Activated effector memory CD4-positive, alpha-beta T cell treated with anti-CD3 and anti-CD28 coated beads, Interleukin-2, amount 50 U/mL, for 16 hours (primary cell): ENCODE results near the gene CCDC141.
A peak's percentile ranks its signal among the peaks of the same experiment; 100 is the strongest.

ENCODE experiments used
- DNase-seq: peaks from one replicate; pipeline ENCODE4 v3.0.0-alpha.2; 2020

The CCDC141 gene

DNA sequence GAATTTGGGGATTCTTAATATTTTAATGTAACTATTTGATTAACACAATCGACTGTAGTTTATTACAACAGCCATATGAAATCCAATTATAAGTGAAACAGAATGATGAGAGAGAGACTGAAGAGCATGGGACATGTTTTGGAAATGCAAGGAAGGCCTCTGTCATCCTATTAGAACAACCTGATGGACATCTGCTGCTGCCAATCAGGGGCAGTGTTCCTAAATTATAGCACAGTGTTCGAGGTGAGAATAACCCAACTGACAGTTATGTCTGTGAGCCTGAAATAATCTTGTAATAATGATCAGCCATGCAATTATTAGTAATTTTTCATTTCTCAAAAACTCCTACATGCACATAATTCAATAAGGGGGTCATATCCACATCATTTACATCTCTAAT lies 73.6 kb downstream of the CCDC141 start:
- no peak for DNase-seq

DNA sequence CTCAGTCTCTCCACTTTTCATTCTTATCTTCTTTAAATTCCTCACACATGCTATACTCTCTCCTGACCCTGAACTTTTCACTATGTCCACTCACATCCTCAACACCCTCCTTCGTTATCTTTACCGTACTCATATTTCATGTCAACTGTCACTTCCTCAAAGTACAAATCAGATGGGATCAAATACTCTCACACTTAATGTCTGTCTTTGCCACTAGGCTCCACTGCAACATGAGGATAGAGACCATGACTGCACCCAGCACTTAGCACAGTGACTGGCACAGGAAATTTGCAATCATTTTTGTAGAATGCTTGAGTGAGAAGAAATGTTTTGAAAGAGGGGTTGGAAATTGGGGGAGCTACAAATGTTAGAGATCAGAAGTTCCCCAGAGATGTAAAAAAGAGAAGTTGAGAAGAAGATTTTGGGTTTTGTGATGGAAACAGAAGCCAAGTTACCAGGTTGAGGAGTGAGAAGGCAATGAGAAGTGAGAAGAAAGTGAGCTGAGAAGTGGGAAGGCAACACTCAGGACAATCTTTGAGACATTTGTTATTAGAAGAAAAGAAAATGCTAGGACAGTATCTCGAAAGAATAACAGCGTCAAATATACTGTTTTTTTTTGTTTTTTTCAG lies 87.0 kb downstream of the CCDC141 start:
- no peak for DNase-seq

DNA sequence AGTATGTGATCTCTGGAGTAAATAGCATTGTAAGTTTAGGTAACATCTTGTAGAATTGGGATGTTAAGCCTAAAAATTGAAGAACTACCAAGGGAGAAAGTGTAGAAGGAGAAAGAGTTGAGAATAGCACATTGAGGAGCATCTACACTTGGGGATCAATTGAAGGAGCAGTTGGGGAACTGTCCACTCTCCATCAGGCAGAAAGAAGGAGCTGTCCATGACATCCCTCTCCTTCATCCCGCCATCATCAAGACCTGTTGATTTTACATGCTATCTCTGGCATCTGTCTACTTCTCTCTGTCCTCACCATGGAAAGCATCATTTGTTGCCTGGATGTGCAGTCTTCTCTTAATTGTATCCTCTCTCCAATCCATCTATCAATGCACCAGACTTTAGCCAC lies 87.8 kb downstream of the CCDC141 start:
- no peak for DNase-seq

DNA sequence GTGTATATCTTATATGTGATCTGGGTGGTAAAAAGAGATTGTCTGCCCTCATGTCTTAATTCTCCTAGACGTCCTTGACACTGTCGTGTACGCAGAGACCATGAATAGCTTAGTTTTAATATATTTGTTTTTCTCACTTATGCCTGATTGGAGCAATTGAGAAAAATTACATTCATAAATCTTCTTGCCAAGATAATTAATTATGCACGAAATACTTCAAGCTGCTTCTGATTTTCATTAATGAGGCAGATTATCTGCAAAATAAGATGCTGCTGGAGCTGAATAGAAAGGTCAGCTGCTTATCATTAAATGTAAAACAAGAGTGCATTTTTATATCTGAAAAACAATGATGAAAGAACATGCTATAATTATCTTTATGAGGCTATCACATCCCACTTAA lies 95.9 kb downstream of the CCDC141 start:
- DNase-seq, result no peak

DNA sequence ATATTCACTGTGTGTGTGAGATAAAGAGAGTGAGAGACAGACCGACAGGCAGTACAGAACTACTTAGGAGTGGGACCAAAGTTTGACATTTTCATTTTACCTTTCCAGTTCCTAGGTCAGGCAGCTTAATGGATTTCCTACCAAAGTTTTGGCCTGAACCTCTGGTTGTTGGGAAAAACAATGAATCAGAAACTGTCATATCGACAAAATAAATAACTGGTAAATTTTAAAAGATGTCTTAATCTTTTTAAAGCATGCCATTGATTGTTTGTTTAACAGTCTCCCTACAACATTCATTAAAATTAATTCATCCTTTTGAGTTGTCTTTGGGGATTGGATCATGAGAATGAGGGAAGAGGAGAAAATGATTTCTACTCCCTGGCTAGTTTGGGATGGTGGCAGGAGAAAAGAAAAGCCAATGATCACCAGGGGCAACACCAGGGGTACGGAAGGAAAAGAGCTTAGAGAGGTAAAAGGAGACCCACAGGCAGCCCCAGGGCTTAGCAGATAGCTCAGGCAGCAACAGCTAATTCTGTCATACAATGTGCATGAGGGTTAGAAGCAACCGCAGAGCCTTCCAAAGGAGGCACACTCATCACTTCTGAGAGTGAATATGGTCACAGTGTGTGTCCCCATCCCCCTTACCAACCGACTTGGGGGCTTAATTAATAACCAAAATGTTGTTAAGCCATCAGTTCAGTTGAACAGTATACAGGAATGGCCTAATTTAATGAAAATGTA lies 98.5 kb downstream of the CCDC141 start:
- no peak for DNase-seq

DNA sequence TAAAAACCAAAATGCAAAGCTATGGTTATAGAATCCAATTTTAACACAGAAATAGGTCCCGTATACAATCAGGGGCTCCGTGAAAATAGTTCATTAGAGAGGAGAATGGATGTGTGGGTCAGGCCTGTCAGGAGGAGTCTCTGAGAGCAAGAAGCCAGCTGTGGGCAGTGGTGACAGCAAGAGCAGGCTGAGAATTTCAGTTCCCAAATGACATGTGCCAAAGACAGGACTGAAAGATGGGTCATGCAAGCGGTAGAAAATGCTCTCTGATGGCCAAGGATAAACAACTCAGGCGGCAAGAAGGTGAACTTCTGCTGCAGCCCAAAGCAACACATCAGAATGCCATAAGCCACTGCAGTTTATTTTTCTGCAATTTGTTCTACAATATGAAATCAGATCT lies 100.4 kb downstream of the CCDC141 start:
- DNase-seq, result no peak

DNA sequence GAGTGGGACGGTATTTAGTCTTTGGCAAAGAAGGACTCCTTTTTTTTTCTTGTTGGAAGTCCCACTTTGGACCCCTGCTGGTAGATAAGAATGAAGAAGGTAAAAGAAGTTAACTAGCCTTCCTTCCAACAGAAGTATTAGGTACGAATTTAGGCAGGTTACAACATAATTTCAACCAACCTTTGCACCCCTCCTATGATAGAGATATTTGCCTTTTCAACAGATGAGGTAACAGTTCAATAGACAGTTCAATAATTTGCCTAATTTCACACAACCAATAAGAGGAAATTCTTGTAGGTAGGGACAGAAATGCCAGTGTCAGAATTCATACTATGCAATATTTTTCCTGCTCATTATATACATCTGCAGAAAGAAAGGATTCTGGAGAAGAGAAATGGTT lies 100.8 kb downstream of the CCDC141 start:
- no peak for DNase-seq

DNA sequence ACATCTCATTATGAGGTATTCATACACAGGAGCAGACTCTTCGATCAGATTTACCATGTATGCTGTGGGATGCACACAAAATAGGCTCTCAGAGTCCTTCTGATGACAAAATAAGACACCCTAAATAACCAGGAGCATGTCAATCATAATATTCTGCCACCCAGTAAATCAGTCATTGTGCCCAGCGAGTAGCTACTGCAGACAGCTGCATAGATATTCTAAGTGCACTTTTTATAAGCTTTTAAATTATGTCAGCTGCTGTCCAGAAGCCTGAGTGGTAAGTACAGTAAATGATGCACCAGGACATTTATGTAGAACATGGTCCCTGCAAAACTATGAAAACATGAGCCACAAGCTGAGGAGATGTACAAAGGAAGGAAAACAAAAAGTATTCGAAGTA lies 102.9 kb downstream of the CCDC141 start:
- DNase-seq, result no peak

DNA sequence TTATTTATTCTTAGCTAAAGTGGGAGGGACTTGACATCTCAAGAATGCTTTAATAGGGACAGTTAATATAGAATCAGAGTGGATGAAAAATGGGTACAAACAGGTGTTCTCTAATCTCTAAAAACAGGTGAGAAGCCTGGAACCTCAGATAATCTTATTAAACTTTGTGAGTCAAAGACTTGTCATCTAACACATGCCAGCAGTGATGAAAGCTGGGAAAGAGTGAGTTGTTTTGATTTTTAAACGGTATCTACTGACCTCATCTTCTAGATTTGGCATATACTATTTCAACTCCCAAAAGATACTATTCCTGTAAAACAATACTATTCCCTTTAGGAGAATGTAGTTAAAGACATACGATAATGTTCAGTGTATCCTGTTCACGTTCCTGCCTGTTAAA lies 103.4 kb downstream of the CCDC141 start:
- DNase-seq, result no peak

DNA sequence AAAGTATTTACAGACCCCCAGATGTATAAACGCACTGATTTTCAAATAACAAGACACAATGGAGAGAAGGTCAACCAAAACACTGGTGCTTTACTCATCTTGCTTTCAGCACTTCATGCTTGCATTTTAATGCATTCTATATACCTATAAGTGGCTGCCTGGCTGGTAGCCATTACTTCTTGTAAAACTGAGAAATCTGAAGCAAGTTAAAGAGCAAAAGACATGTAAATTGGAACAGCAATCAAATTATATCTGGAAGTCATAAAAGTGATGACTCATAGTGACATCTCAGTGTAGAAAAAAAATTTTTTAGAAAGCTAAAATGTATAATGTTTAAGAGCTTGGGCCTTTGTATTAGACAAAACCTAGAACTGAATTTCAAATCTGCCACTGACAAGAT lies 106.2 kb downstream of the CCDC141 start:
- DNase-seq, result no peak

DNA sequence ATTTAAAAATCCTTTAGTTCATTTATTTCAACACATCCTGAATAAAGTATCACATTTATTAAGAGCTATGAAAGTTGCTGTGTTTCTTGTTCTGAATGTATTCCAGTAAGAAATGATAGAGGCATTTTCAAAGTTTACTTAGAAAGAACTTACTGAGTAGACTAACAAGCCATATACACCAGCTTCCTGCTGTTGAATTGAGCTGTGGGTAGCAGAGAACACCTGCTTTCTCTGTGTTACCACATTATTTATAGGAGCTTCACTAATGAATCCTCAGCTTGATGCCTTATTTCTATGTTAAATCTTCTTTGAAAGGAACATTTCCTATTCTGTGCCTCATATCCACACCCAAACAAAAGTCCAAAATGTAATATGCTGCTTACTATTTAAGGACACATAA lies 115.4 kb downstream of the CCDC141 start:
- DNase-seq, result no peak

DNA sequence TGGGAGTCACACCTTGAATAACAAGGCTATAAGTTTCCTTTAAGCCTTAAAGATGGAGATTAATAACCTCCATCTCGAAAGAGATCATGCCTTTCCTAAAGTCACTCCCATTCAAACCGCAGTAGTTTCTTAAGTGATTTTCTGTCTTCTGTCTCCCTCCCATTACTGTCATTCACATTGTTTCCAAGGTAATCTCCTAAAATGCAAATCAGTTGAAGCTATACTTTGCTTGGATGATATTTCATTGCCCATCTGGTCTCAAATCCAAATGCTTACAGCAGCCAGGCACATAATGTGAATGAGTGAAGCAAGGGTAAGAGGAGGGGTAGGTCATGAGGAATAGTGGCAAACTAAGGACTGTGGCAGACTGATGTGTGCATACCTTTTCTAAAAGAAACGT lies 116.4 kb downstream of the CCDC141 start:
- DNase-seq, result no peak

DNA sequence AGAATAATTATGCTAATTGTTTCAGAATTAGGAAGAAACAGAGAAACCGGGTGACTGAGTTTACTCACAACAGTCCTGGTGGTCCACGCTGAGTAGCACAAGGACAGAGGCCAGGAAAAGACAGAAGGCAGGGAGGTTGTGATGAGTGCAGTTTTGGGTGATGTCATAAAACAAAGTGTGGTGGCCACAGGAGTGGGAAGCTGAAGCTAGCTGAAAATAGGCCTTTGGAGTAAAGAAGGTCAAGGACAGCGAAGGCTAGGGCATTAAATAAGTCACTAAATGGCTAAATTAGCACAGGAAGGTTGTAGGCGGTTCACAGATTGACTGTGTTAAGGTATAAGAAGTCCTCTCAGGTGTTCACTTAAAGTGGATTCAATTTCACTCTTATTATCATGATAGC lies 121.9 kb downstream of the CCDC141 start:
- no peak for DNase-seq

DNA sequence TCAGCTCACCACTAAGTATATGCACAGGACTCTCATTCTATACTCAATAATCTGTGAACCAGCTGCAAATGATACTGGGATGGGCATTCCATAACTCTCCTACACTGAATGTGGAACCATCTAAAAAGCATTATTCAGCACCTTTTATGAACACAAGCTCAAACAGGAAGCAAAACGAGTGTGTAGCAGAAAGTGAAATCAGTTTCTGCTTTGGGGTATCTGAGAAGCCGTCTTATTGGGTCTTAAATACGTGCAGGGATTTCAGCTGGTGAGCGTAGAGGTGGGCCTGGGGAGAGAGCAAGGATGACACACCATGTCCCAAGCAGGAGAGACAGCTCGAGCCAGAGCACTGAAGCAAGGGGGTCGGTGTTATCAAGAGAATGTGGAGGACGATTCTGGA lies 122.8 kb downstream of the CCDC141 start:
- DNase-seq, result no peak

DNA sequence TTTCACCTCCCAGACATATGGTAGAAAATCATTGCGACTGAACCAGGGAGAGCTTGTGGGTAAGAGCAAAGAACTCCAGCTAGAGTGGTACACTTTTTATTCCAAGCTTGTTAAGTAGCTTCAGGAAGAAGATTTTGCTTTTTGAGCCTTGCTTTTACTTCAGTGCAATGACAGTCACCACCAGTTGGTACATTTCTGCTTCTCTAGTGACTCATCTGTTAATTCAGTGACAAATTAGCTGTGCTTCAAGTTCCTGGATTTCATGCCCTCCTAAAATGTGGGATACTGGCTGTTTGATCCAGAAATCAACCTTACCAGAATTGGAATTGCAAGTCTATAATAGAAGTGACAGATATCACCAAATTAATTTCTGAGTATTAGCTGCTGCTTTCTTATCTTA lies 125.1 kb downstream of the CCDC141 start:
- DNase-seq, result no peak

DNA sequence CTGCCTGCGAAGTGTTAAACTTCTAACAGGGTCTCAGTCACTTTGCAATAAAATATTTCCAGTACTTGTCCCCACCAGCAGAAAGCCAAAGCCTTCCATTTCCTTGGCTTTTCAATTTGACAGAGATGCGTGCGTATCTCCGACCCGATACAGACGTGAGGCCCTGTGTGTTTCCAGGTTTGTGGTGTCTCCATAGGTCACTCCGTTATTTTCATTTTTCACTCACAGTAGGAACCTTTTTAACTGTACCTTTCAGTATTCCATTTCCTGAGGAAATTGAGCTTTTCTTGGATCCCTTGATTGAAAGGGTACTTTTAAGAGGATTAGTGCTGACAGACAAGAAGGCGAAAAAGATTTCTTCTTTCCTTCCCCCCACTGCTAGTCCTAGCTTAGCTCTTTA lies 126.4 kb downstream of the CCDC141 start:
- no peak for DNase-seq

DNA sequence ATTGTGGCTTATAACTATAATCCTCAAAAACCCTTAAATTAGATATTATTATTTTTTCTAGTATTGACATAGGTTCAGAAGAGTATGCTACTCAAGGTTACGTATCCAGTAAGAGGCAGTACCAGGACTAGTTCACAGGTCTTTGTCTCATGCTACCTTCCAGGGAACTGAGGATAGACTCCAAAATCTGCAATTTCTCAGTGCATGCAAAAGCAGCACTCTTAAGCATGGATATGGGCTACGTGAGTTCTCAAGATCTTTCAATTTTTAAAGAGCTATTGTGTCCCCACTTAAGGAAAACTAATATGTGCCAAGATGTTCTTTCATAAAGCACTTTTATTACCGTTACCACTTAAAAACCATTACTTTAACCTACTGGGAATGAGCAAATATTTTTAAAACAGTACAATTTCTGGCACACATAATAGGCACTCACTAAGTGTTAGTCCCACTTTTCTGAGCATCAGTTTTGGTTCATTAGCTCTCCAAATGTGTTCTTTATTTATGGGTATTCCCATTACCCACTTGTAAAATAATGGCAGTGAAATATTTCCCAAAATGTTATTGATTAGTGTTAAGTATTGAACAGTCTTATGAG lies 128.9 kb downstream of the CCDC141 start:
- DNase-seq, result no peak

DNA sequence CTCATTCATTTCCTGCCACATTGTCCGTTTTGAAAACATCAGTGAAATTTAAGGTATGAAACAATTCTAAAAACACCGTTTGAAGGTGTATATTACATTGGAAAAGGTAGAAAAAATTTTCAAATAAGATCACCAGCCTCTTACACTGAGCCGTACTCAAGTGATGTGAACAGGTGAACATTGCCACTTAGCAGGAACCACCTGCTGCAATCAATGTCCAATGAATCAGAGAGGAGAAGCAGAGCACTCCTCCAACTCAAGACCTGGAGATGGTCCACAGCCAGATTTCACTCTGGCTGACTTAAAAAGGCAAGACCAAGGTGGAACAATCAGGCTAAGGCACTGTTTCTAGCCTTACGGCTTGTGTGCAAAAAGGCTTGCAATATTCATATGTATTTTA lies 132.4 kb downstream of the CCDC141 start:
- no peak for DNase-seq

DNA sequence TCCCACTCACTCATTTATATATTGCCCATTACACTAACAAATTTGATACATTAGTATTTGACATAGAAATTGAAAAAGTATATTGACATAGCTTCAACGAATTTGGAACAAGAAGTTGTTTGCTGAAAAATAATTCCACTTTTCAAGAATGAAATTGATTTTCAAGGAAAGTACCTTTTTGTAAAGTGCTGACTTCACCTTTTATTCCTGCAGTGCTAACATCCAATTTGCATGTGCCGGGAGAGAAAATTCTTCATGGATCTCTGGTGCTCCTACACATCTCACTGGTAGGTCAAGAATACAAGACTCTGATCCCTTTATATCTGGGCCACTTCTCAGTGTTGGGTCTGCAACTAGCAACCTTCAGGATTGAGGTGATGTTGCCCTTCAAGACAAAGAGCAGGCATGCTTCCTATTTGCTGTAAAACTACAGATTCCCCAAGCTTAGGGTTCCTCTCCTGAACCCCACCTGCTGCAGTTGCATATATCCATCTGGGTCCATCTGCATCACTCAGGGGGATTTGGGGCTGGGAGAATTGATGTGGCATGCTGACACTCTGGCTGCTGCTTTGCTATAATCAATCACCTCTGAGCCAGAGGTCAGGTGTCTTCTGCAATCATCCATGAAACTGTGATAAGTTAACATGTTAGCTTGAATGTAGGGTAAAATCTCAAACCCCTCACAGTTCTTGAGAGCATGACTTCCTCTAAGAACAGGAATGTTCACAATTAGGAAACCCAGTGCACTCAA lies 134.3 kb downstream of the CCDC141 start:
- DNase-seq, result no peak

DNA sequence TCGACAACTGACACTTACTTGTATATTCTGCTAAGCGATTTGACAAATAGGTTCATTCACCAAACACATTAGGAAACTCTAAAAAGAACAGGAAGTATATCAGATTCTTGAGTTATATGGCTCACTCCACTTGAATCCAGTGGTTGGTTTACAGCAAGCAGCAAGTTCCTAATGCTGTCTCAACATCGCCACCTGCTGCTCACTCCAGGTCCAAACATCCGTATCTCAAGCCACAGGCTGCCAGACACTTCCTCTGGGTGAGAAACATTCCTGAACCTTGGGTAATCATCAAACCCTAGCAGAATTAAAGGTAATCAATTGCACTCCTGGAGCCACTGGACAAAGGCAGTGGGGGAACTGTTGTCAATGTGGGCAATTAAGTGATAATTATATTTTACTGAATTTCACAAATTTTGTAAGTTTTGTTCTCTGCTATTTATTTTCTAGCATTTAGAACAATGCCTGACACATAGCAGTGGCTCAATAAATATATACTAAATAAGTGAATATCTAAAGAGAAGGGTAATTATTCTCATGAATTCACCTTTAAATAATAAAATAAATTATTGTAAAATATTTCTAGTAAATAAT lies 135.6 kb downstream of the CCDC141 start:
- peak; percentile 86 for DNase-seq

DNA sequence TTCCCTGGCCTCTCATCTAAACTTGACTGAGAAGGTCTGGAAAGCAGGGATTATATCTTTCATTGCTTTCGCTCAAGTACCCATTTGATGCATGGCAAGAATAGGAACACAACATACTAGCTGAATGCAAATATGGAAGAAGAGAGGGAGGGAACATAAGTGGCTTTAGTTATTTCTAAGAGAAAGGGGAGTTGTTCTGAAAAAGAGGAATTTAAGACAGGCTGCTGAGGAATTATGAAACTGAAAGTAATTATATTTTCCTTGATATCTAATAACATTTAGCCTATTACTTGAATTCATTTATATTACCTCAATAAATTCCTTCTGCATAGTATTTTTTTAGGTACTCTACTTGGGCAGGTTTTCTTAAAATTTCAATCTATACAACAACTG lies 136.9 kb downstream of the CCDC141 start:
- no peak for DNase-seq

DNA sequence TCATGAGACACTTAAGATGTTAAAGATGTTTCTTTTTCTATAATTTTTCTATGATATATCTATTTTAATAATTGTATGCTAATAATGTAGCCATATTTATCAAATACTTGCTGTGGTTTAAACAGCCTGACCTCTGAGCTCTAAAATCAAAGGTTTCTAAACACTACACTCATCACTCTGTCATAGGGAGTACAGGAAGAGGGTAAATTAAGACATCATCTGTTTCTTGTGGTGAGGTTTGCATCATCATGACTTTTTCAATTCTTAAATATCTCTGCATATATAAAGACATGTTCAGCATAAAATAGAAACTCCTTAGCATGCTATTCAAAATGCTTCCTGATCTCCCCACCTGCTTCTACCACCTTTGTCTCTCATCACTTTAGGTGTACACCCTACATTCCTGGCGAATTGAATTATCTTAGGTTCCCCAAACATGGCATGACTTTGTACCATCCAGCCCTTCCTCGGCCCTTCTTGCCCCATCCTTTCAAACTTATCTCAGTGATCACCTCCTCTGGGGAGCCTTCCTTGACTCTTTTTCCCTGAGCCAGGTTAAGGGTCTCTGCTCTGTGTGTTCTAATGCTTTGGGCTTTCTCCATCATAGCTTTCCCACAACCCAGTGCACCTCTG lies 137.4 kb downstream of the CCDC141 start:
- no peak for DNase-seq

DNA sequence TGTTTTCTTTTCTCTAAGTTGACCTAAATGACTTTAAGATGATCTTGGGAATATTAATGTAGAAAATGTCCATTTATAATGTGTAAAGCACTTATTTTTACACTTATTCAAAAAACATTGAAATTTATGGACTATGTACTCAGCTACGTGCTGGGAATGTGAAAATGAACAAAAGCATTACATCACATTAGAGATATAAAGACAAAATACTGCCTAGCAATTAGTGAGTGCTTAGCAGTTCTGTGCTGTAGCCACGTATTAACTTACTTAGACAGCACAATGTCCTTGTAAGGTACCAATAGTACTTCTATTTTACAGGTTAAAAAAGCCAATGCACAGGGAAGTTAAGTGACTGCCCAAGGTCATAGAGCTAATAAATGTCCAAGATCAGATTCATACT lies 138.9 kb downstream of the CCDC141 start:
- DNase-seq, result no peak
